Measurements from ENCODE around the gene ADAM12. TPM values are rescaled to one million over a fixed set of nuclear protein-coding genes. Genes with fewer than 3 reads are reported as not detected.
"Not testable (repeated sequence)": the region's sequence is repeated elsewhere in the genome, so short reads cannot be mapped to it uniquely, and the experiment has no call there.

Gene ADAM12
- total RNA-seq, 1 donor from 2014 or later: 0.98 TPM

DNA sequence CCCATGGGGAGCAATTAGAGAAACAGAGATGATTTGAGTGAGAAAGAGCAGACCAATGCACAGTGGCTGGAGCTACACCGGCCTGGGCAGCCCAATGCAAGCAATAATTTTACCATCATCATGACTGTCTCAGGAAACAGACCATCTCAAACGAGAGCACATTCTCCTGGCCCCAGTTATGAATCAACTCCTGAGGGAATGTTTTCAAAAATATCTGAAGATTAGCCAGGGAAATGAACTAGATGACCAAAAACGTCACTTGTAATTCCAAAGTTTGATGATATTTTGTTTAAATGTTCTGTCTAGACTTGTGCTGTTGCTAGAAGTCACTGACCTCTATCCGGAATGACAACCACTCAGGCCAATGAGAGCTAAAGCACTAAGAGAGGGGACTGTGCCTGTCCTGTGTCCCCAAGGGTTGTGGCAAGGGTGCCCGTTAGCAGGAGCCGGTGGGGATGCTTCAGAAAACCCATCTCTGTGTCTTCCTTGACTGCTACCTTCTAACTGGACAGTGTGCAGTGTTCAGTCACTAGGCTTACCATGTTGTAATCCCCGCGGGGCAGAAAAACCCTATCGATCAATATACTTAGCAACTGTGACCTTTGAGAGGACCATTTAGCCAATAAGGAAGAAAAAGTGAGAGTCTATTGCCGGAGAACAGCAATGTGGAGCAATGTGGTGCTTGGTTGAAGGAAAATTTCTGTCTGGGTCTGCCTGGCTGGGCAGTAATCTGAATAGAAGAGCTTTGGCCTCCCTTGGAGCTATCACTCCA, 202.4 kb downstream of the ADAM12 start:
- no peak for ATAC-seq
- H3K4me3 ChIP-seq: no peak overlapping the region

GRCh38 chr10:126181626-126182025, 206.7 kb downstream of the ADAM12 start:
- Histone ChIP-seq H3K9me3 (no peaks in the 10 kb centered on the region), H3K36me3 (no peaks in the 10 kb centered on the region), H3K4me1 (no peaks in the 10 kb centered on the region), H3K4me3 (no peak overlapping the region), H3K27me3 (no peaks in the 10 kb centered on the region), H3K27ac (no peak overlapping the region)
- TF ChIP-seq, protein P1, sequence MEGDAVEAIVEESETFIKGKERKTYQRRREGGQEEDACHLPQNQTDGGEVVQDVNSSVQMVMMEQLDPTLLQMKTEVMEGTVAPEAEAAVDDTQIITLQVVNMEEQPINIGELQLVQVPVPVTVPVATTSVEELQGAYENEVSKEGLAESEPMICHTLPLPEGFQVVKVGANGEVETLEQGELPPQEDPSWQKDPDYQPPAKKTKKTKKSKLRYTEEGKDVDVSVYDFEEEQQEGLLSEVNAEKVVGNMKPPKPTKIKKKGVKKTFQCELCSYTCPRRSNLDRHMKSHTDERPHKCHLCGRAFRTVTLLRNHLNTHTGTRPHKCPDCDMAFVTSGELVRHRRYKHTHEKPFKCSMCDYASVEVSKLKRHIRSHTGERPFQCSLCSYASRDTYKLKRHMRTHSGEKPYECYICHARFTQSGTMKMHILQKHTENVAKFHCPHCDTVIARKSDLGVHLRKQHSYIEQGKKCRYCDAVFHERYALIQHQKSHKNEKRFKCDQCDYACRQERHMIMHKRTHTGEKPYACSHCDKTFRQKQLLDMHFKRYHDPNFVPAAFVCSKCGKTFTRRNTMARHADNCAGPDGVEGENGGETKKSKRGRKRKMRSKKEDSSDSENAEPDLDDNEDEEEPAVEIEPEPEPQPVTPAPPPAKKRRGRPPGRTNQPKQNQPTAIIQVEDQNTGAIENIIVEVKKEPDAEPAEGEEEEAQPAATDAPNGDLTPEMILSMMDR (IDR thresholded peaks at IDR 0.05): no peak
- intact Hi-C loops (cut with DNase I): no loop called here
- DNase-seq: no peak
- no peak for ATAC-seq

More for the DNA sequence above, 202.4 kb downstream of the ADAM12 start:
- Histone ChIP-seq H3K27me3 (no peaks in the 10 kb centered on the region), H3K27ac (no peak overlapping the region), H3K4me1 (no peaks in the 10 kb centered on the region), H3K9me3 (no peaks in the 10 kb centered on the region), H3K36me3 (no peaks in the 10 kb centered on the region)
- intact Hi-C loops (cut with DNase I): no loop called here
- TF ChIP-seq, protein P1 (IDR thresholded peaks at IDR 0.05): no peak
- DNase-seq: no peak

DNA sequence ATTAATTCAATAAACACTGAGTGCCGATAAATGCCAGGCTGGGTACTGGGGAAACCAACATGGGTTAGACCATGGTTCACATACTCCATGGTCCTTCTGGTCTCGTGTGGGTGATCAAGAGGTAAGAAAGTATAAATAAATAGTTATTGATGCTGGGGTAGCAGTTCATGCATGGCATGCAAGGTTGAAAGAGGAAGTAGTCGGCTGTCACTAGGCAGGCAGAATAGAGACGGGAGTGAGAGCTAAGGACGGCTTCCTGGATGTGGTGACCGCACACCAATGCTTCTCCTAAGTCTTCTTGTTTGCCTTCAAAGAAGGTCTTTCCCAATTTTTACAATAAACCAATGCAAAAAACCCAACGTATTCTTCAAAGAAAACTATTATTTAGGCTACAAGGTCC, 208.6 kb downstream of the ADAM12 start:
- no peak for DNase-seq
- TF ChIP-seq, protein P1 (IDR thresholded peaks at IDR 0.05): no peak
- intact Hi-C loops (cut with DNase I): no loop called here
- Histone ChIP-seq H3K27ac (no peak overlapping the region), H3K4me3 (no peak overlapping the region), H3K4me1 (no peaks in the 10 kb centered on the region), H3K36me3 (no peaks in the 10 kb centered on the region), H3K27me3 (no peaks in the 10 kb centered on the region), H3K9me3 (no peaks in the 10 kb centered on the region)
- ATAC-seq: peak; percentile 59

DNA sequence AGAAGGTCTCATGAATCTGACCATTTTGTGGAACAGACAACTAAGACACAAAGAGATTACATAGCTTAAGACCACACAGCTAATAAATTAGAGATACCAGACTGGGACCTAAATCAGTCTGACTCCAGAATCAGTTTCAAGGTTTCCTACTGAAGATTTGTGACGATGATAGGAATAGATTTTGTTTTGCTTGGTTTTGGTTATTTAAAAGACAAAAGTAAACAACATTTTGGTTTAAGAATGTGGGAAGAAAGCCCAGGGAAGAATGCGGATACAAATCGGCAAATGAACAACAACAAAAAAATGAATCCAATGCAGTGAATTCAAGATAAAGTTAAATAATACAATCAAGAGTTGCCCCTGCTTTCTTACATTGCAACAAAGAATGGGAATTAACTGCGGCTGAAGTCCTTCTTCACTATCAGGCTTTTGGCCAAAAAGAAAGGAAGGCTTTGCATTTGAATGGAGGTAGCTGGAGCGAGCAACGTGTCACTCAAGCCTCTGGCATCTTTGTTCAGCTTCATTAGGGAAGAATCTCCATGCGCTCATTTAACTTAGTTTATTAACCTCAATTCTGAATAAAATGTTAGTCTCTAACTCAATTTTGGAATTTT, 210.8 kb downstream of the ADAM12 start:
- Histone ChIP-seq H3K4me1 (no peaks in the 10 kb centered on the region), H3K9me3 (no peaks in the 10 kb centered on the region), H3K27ac (no peak overlapping the region), H3K36me3 (no peaks in the 10 kb centered on the region), H3K27me3 (no peaks in the 10 kb centered on the region), H3K4me3 (no peak overlapping the region)
- DNase-seq (no peak), ATAC-seq (no peak)
- intact Hi-C loops (cut with DNase I): no loop called here
- TF ChIP-seq, protein P1 (IDR thresholded peaks at IDR 0.05): no peak

GRCh38 chr10:126175641-126176262, 212.5 kb downstream of the ADAM12 start:
- intact Hi-C loops (cut with DNase I): no loop called here
- TF ChIP-seq, protein P1 (IDR thresholded peaks at IDR 0.05): no peak
- H3K36me3 ChIP-seq: no peaks in the 10 kb centered on the region
- no peak for ATAC-seq
- DNase-seq: no peak
- H3K27me3 ChIP-seq: no peaks in the 10 kb centered on the region
- H3K9me3 ChIP-seq: no peaks in the 10 kb centered on the region
- no peak overlapping the region for H3K4me3 ChIP-seq
- no peaks in the 10 kb centered on the region for H3K4me1 ChIP-seq
- H3K27ac ChIP-seq: no peak overlapping the region

GRCh38 chr10:126172755-126173154, 215.5 kb downstream of the ADAM12 start:
- H3K27me3 ChIP-seq; DNase-seq; intact Hi-C loops (cut with DNase I); H3K4me1 ChIP-seq; ATAC-seq; H3K4me3 ChIP-seq; H3K27ac ChIP-seq; H3K36me3 ChIP-seq; H3K9me3 ChIP-seq: not testable (repeated sequence)

Data from upper lobe of right lung (tissue), 1 donor.